A172 (cell line): Measurements from ENCODE around the gene PAM. TPM values are rescaled to one million over a fixed set of nuclear protein-coding genes. Genes with fewer than 3 reads are reported as not detected.
"Not testable (repeated sequence)": the region's sequence is repeated elsewhere in the genome, so short reads cannot be mapped to it uniquely, and the experiment has no call there.

Experiments used
- DNase-seq: peaks from one replicate; pipeline ENCODE4 v3.0.0-alpha.2; 2015; ENCODE audit warnings: low spot score
- total RNA-seq: library from RNA; depleted of rRNA; stranded (reverse); fragments of >200 nt; shearing (Covaris generic); gene quantifications from 2 replicates; pipeline ENCODE4 v1.2.3, GENCODE V29; 2014

The PAM gene
- total RNA-seq, 1 experiment from 2014 or later: 218 TPM

GRCh38 chr5:102996011-102996575 lies 241.0 kb downstream of the PAM start:
- DNase-seq: no peak

DNA sequence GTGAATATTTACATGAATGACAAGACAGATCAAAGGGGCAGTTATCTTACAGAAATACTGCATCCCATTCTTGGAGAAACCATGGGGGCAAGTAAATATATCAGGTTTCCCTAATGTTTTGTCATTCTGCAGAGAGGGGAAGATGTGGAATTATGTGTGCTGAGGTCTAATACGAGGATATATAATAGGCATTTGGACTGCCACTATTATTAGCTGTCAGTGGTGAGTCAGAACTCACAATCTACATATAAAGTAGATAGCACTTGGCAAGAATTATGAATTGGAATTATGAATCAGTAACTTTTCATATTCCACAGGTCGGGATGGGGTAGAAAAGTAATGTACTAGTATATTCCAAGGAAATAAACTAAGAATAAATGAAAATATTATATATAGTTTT lies 243.1 kb downstream of the PAM start:
- DNase-seq: no peak

DNA sequence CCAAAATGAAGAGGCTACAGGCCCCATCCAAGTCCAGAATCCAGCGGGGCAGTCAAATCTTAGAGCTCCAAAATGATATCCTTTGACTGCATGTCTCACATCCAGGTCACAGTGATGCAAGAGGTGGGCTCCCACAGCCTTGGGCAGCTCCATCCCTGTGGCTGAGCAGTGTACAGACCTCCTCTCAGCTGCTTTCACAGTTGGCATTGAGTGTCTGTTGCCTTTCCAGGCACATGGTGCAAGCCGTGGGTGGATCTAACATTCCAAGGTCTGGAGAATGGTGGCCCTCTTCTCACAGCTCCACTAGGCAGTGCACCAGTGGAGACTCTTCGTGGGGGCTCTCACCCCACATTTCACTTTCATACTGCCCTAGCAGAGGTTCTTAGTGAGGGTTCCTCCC lies 244.1 kb downstream of the PAM start:
- DNase-seq: no peak

GRCh38 chr5:102999621-103000020 lies 244.5 kb downstream of the PAM start:
- not testable (repeated sequence) for DNase-seq

GRCh38 chr5:103000089-103000488 lies 245.0 kb downstream of the PAM start:
- no peak for DNase-seq

DNA sequence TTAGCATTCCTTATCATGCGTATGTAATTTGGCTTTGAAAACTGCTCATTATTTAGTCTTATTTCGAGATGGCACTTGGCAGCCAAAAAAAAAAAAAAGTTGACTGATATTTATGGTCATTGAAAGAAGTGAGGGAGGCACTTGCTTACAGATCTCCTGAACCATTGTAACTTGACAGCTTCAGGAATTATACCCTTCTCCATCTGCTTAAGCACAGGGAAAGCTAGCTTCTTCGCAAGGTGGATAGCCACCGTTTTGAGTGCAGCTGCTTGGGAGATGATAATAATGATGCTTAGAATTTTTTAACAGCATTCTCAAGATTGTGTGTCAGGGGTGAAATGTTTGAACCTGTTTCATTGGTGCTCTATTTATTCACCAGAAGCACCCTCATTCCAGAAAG lies 248.8 kb downstream of the PAM start:
- no peak for DNase-seq

DNA sequence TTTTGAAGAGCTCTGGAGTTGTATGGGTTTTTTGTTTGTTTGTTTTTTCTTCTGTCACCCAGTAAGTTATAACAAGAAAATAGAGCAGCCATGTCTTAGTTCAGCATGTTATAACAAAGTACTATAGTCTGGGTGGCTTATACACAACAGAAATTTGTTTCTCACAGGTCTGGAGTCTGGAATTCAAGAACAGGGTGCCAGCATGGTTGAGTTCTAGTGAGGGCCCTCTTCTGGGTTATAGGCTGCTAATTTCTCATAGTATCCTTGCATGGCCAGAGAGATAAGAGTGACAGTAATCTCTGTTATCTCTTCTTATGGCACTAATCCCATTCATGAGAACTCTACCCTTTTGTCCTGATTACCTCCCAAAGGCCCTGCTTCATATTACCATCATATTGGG lies 250.2 kb downstream of the PAM start:
- no peak for DNase-seq

GRCh38 chr5:103006921-103007320 lies 251.8 kb downstream of the PAM start:
- DNase-seq: no peak

DNA sequence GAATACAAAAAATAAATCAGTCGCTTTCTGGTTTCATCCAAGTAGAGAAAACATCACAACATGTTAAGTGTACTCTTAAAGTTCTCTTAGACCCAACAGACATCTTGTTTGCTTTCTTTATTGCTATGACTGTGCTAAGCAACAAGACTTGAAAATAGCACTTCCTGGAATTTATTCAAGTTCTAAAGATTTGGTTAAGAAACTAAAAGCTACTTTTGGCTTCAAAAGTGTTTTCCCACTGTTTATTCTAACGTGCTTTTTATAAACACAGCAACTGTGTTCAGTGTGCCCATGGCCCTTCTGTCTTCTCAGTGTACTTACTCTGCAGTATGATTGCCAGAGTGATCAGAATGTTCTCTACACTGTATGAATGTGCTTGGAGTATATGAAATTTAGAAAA lies 255.1 kb downstream of the PAM start:
- no peak for DNase-seq

DNA sequence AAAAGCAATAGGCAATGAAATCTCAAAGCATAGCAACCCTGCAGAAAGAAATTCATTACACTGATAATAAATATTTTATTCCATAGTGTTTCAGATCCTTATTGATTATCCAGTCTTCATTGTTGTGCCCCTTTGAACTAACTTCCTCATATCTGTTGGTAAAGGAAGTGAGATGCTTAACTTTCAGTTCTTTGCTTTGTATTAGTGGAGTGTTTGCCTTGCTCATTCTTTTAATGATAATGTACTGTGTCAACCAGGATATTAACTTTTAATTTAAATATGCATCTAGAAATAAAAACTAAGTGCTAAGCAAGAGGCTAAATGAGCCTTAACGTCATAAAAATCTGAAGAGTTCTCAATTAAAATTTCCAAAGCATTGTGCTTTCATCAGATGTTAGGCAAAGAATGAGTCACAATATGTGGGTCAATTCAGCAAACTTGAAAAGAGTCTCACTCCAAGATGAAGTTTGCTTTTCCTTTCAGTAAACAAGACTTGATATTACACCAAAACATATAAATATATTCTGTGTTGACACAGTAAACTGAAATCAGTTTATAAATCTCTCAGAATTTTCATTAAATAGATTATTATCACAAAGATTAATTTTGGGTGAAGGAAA lies 258.9 kb downstream of the PAM start:
- no peak for DNase-seq

DNA sequence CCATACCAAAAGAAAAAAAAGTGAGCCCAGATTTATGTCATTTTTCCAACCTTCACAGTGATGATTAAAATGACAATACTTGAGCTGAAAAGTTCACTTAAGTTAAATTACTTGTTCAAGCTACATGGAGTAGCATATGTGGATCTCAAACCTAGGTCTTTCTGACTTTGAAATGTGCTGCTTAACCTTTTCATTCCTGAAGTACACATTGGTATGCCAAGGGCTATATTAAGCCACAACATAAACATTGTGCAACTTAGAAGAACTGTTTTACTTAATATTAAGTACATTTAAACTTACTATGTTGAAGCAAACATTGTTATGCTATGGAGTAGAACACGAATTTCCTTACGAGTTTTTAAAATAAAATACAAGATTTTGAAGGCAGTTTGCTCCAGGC lies 259.9 kb downstream of the PAM start:
- DNase-seq: no peak

DNA sequence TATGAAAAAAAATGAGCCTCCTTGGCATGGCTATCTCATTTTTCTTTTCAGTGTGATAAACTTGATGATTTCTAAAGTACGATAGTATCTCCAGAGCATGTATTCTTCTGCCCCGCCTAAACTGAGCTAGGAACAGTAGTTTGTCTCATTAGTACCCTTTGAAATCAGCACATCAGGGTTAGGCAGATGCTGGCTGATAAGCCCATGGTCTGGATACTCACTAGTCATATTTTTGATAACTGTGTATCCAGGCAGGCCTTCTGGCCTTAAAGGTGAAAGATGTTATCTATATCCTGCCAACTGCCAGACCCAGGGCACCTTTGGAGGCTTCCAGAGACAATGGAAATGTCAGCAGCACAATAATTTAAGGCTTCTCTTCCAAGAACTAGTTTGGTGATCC lies 261.1 kb downstream of the PAM start:
- no peak for DNase-seq

GRCh38 chr5:103019804-103020203 lies 264.7 kb downstream of the PAM start:
- DNase-seq: no peak

DNA sequence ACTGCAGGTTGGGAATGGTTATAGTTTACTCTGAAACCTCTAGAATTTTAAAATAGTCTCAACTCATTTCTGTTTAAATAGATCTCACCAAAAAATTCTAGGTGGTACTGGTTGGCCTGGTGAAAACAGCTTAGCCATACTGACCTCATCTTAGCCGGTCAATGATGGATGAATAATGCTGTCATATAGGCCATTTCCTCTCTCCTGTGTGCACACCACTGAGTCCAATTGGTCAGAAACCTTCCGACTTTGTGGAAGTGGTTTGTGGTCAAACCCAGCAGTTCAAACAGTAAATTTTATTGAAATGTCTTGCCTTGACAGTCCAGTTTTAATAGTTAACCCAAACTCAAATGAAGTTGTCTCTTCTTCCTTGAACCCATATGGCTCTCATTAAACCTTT lies 266.2 kb downstream of the PAM start:
- DNase-seq: peak; percentile 71

DNA sequence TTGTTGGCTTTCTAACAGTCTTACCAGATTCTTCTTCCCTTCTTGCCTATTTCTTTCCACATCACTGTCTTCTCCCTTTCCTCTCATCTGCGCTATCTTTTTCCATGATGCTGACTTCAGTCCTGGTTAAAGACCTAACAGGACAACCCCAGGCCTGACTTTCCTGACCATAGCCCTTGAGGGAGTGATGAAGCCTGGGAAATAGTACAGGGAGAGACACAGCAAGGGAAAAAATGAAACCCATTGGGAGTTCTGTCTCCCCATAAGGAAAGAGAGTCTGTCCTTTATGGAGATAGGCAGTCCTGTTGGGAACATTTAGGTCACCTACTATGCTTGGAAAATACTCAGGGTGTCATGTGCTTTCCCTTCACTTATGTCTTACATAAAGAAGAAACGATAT lies 272.2 kb downstream of the PAM start:
- no peak for DNase-seq

- DNase-seq: no peak
Measured at GRCh38 chr5:103031607-103032006, 276.5 kb downstream of the PAM start.

GRCh38 chr5:103033696-103034095 lies 278.6 kb downstream of the PAM start:
- no peak for DNase-seq

DNA sequence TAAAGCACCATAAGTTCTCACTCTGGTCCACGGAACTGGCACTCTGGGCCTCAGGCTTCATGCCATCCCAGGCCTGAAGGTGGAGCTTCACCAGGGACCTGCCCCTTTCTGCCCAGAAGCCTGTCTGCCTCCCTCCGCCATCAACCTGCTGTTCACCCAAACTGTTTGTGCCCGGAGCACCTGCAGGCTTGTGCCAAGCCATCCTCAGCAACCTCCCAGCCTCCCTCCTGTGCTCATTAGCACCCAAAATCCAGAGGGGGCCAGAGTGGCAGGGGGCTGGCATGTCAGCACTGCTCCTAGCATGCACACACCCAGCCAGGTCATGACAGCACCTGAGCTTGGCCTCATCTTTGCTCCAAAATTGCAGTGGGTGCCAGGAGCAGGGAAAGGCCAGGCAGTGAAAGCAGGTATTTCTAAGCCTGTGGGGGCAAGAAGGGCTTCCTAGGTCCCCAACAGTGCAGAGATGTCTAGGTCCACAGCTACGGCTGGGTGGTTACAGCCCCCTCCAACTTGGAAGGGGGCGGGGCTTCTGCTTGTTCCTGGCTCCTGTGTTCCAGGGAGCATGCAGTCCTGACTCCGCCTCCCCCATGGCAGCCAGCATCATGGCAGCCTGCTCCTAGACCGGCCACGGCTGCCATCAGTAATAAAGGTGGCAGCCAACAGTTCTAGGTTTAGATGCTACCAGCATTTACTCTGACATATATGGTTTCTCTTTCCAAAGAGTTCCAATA lies 279.7 kb downstream of the PAM start:
- DNase-seq: no peak

DNA sequence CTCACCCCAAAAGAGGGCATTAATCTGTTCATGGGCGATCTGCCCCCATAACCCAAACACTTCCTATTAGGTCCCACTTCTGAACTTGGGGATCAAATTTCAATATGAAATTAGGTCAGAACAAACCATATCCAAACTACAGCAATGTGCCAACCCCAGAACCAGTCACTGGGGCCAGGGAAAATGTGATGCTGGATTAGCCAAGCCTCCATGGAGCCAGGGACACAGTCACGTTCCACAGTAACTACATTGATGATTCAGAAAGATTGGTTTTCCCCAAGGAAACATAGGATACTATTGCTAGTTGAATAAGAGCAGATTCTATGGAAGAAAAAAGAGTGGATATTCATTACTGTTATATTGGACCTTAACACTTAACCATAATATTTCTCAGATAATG lies 280.6 kb downstream of the PAM start:
- DNase-seq: no peak

DNA sequence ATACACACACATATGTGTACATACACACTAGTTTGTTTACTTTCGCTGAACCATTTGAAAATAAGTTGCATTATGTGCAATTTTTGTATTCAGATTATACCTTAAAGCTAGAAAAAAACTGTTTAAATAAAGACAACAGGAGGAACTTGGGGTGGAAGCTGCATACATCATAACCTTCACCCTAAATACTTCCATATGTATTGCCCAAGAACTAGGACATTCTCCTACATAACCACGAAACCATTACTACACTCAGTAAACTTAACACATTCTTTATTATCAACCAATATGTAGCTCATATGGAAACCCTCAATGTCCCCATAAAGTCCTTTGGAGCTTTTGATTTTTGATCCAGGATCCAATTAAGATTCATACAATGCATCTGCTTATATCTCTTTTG lies 281.5 kb downstream of the PAM start:
- no peak for DNase-seq

DNA sequence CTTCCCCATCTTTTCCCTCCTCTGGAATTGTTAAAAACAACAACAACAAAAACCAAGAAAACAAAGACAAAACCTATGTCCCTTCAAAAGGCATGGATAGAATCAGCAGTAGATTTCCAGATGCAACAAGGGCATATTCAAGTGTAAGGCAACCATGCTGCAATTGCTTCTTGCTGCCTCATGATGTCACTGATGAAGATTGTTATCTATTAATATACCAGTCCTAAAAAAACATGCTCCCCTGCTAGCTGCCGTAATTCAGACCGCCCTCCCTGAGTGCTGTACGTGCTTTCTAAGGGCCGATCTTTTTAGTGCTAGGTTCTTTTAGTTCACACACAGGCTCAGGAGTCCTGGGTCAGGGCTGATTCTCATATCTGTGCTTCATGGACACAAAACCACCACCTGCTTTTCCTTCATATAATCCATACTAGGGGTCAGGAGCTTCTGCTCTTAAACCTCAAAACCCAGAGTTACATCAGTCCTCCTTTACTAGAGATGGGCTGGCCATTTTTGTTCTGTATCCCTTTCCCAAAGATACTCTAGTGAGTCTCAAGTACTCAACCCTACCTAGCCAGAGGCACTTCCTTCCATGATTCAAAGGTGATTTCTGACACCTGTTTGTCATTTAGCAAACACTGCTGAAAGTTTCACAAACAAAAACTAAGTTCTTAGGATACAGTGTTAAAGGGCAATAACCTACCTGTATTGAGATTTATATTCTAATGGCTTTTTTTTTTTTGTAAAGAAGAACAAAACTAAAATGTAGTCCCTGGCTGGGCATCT lies 282.8 kb downstream of the PAM start:
- no peak for DNase-seq

GRCh38 chr5:103041071-103041676 lies 286.1 kb downstream of the PAM start:
- DNase-seq: peak; percentile 60
